Glutamatergic neuron (in vitro differentiated cells): Measurements from ENCODE around the gene IQCK. TPM values are rescaled to one million over a fixed set of nuclear protein-coding genes. Genes with fewer than 3 reads are reported as not detected.

Experiments
- DNase-seq: peaks from one replicate; pipeline ENCODE4 v3.0.0; 2022
- H3K27ac Mint-ChIP-seq: one replicate; pipeline ENCODE4 v1.8.0; 2020; ENCODE audit warnings: mild to moderate bottlenecking, mixed read lengths, inconsistent platforms; ENCODE audit not compliant: unreplicated experiment
- H3K27me3 Mint-ChIP-seq: one replicate; pipeline ENCODE4 v1.8.0; 2020; ENCODE audit warnings: mild to moderate bottlenecking, moderate library complexity, mixed read lengths, inconsistent platforms; ENCODE audit not compliant: unreplicated experiment
- H3K36me3 Mint-ChIP-seq: one replicate; pipeline ENCODE4 v1.8.0; 2020; ENCODE audit warnings: mild to moderate bottlenecking, mixed read lengths, inconsistent platforms; ENCODE audit not compliant: unreplicated experiment
- H3K4me1 Mint-ChIP-seq: one replicate; pipeline ENCODE4 v1.8.0; 2020; ENCODE audit warnings: mild to moderate bottlenecking, low read depth, mixed read lengths, inconsistent platforms; ENCODE audit not compliant: unreplicated experiment
- H3K4me3 Mint-ChIP-seq: one replicate; pipeline ENCODE4 v1.8.0; 2020; ENCODE audit warnings: mild to moderate bottlenecking, mixed read lengths, inconsistent platforms; ENCODE audit not compliant: unreplicated experiment
- H3K9me3 Mint-ChIP-seq: one replicate; pipeline ENCODE4 v1.8.0; 2020; ENCODE audit warnings: mild to moderate bottlenecking, moderate library complexity, mixed read lengths, inconsistent platforms; ENCODE audit not compliant: unreplicated experiment
- CTCF ChIP-seq: fragments of 200-600 bp; sonication (generic); IDR thresholded peaks from one replicate; pipeline ENCODE4 v1.5.0; 2021; ENCODE audit not compliant: partially characterized antibody, unreplicated experiment
- total RNA-seq: library from RNA; stranded (reverse); fragmentation: NEBNext Ultra II Directional; extraction: Animal tissue kit (Norgen Biotek cat#: 25700); gene quantifications from one replicate; pipeline ENCODE4 v1.2.1, GENCODE V29; 2021; ENCODE audit not compliant: unreplicated experiment

IQCK gene
- total RNA-seq, 1 donor from 2014 or later = 5.1 TPM

GRCh38 chr16:19722981-19723380, 4.9 kb downstream of the IQCK start:
- Mint-ChIP-seq H3K4me3 (no peak overlapping the region), H3K9me3 (no peaks in the 10 kb centered on the region), H3K27me3 (no peaks in the 10 kb centered on the region), H3K36me3 (peaks cover 3% of the 10 kb centered on the region), H3K4me1 (no peaks in the 10 kb centered on the region), H3K27ac (no peak overlapping the region)
- no peak for DNase-seq
- TF ChIP-seq CTCF = no peak

GRCh38 chr16:19728636-19728965, 10.5 kb downstream of the IQCK start:
- DNase-seq = no peak
- Mint-ChIP-seq H3K27ac (no peak overlapping the region), H3K4me3 (no peak overlapping the region), H3K4me1 (no peaks in the 10 kb centered on the region), H3K9me3 (no peaks in the 10 kb centered on the region), H3K27me3 (peaks cover 1% of the 10 kb centered on the region), H3K36me3 (peaks cover 14% of the 10 kb centered on the region)
- no peak for TF ChIP-seq CTCF

GRCh38 chr16:19733551-19733950, 15.5 kb downstream of the IQCK start:
- Mint-ChIP-seq H3K27me3 (peaks cover 1% of the 10 kb centered on the region), H3K36me3 (peaks cover 11% of the 10 kb centered on the region), H3K27ac (no peak overlapping the region), H3K4me1 (no peaks in the 10 kb centered on the region), H3K4me3 (no peak overlapping the region), H3K9me3 (no peaks in the 10 kb centered on the region)
- TF ChIP-seq CTCF = no peak
- no peak for DNase-seq

GRCh38 chr16:19735074-19735867, 17.2 kb downstream of the IQCK start:
- Mint-ChIP-seq H3K27ac (no peak overlapping the region), H3K4me3 (no peak overlapping the region), H3K4me1 (no peaks in the 10 kb centered on the region), H3K9me3 (no peaks in the 10 kb centered on the region), H3K36me3 (peaks cover 7% of the 10 kb centered on the region), H3K27me3 (peaks cover 3% of the 10 kb centered on the region)
- no peak for TF ChIP-seq CTCF
- no peak for DNase-seq

GRCh38 chr16:19737306-19738038, 19.4 kb downstream of the IQCK start:
- no peak for TF ChIP-seq CTCF
- Mint-ChIP-seq H3K27ac (no peak overlapping the region), H3K4me1 (no peaks in the 10 kb centered on the region), H3K27me3 (peaks cover 2% of the 10 kb centered on the region), H3K4me3 (no peak overlapping the region), H3K36me3 (peaks cover 2% of the 10 kb centered on the region), H3K9me3 (no peaks in the 10 kb centered on the region)
- no peak for DNase-seq
